Motor neuron (in vitro differentiated cells): Measurements from ENCODE around the gene ARHGEF37. TPM values are rescaled to one million over a fixed set of nuclear protein-coding genes. Genes with fewer than 3 reads are reported as not detected.
A peak's percentile ranks its signal among the peaks of the same experiment; 100 is the strongest.
"Not testable (repeated sequence)": the region's sequence is repeated elsewhere in the genome, so short reads cannot be mapped to it uniquely, and the experiment has no call there.

Source experiments
- ATAC-seq, 8 experiments: fragments of 200-7000 bp; cut with Tn5 transposase; replicated peaks in 6 of 8; 2 replicates each; pipeline ENCODE4 v1.8.0; 2021; ENCODE audit warnings: mild to moderate bottlenecking in 8 of 8, moderate library complexity in 8 of 8
- H3K27ac ChIP-seq, 2 donors: fragments of 250-450 bp; sonication (Bioruptor Pico); 2 replicates each; pipeline ENCODE4 v1.9.0; 2021; ENCODE audit warnings: antibody characterized with exemption in 2 of 2, mild to moderate bottlenecking in 2 of 2, moderate library complexity in 1 of 2
- H3K4me1 ChIP-seq, 2 donors: fragments of 250-450 bp; sonication (Bioruptor Pico); replicated peaks in 1 of 2; 2 replicates each; pipeline ENCODE4 v1.6.1; 2021; ENCODE audit warnings: antibody characterized with exemption in 2 of 2, mild to moderate bottlenecking in 2 of 2, moderate library complexity in 1 of 2
- H3K4me3 ChIP-seq, 5 donors: fragments of 250-450 bp; sonication (Bioruptor Pico); 2 replicates each; pipeline ENCODE4 v1.9.0; 2021; ENCODE audit warnings: antibody characterized with exemption in 5 of 5, mild to moderate bottlenecking in 5 of 5, moderate library complexity in 4 of 5
- WGBS, 10 experiments: fragments of 450-650 bp; shearing (Covaris generic); methylation state at CpG; one replicate each; pipeline ENCODE4 v1.0.0; 2022; 5-methylcytosine and 5-hydroxymethylcytosine counted together
- in situ Hi-C, 9 experiments: fragments of 400-800 bp; cut with MboI; loops; one replicate each; pipeline ENCODE4 v1.15.0; 2021; ENCODE audit warnings: low sequenced_read_pairs in 9 of 9, low pct_unique_long_range_greater_than_20kb in 2 of 9; ENCODE audit not compliant: unreplicated experiment in 9 of 9
- total RNA-seq, 8 experiments: library from RNA; unstranded; fragments of 300-600 nt; gene quantifications; 2 replicates each; pipeline versions ENCODE4 v1.2.3 to v1.2.4, GENCODE V29; 2022

ARHGEF37 gene
- total RNA-seq, 8 experiments from 2014 or later, result 0.42 to 11.5 (median 1.4) TPM

DNA sequence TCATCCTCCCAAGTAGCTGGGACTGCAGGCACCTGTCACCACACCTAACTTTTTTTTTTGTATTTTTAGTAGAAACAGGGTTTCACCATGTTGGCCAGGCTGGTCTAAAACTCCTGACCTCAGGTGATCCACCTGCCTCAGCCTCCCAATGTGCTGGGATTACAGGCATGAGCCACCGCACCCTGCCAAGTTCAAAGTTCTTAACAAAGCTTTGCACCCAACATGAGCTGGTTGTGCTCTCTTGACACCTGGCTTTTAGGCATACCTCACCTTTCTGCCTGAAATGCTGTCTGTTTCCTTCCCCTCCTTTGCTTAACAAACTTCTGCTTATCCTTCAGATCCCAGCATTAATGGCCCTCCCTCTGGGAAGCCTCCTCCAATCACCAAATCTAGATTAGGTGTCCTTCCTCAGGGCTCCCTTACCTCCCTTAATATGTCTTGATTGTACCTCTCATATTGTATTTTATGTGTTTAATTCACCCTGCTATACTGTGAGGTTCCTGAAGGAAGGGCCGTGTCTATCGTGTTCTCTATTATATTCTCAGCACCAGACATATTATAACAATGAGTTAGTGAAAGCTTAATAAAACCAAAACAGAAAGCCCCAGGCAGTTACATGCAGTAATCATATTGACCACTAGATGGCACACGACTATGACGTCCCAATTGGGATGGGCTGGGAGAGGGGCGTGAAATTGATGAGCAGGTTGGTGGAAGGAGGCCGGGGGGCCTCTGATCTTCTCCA lies 86.0 kb downstream of the ARHGEF37 start:
- Histone ChIP-seq H3K27ac (no peak overlapping the region), H3K4me3 (no peak overlapping the region), H3K4me1 (no peaks in the 10 kb centered on the region)
- 0 to 62% (median 39%) methylated on average over 2 to 6 of the region's 7 CpGs; no CpG with 5 or more reads in 1 of the 10 experiments for WGBS, 10 experiments
- ATAC-seq, result peak in 3 of 8 experiments; percentile 42 to 57 (median 54)
- in situ Hi-C loops, result loop anchor here in 2 of 9 experiments (10.0 kb wide), 2 partner anchors 158 to 168 kb away; no protein-coding TSS in a partner anchor

DNA sequence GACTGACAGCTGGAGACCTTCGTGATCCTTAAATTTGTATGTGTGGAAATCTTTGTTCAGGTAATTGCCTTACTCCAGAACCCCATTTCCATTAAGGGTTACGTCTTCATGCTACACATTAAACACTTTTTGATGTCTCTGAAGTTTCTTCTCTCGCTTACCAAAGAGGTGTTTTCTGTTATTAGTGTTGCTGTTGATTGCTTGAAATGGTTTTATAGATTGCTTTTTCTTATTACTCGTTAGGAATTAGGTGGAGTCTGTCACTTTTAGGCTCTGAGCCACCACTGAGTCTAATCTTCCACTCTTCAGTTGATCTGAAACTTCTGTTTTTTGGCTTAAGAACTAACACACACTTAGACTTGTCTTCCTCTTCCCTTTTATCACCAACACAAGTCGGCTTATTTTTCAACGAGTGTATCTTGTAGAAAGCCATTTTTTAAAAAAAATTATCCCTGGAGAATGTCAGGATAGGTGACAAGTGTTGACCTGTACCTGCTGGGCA lies 86.6 kb downstream of the ARHGEF37 start:
- ATAC-seq, result no peak
- WGBS, 10 experiments, result 3 to 69% (median 37%) methylated on average over 3 to 6 of the region's 6 CpGs

DNA sequence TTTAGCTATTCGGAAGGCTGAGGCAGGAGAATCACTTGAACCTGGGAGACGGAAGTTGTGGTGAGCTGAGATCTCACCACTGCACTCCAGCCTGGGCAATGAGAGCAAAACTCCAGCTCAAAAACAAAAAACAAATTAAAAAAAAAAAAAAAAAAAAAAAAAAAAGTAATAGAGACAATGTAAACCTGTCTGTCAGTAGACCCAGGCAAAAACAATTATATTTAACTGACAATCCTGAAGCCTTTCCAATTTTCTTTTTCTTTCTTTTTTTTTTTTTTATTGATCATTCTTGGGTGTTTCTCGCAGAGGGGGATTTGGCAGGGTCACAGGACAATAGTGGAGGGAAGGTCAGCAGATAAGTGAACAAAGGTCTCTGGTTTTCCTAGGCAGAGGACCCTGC lies 88.0 kb downstream of the ARHGEF37 start:
- in situ Hi-C loops, result loop anchor here in 2 of 9 experiments (10.0 kb wide), 2 partner anchors 156 to 166 kb away; no protein-coding TSS in a partner anchor
- not testable (repeated sequence) for H3K4me1 ChIP-seq, ATAC-seq, H3K27ac ChIP-seq, H3K4me3 ChIP-seq
- WGBS, 10 experiments, result no CpG with 5 or more reads among the region's 3 CpGs

More for the DNA sequence above, 86.6 kb downstream of the ARHGEF37 start:
- in situ Hi-C loops, result loop anchor here in 2 of 9 experiments (10.0 kb wide), 2 partner anchors 157 to 167 kb away; no protein-coding TSS in a partner anchor
- H3K4me3 ChIP-seq, result no peak overlapping the region
- H3K4me1 ChIP-seq, result no peaks in the 10 kb centered on the region
- H3K27ac ChIP-seq, result no peak overlapping the region

DNA sequence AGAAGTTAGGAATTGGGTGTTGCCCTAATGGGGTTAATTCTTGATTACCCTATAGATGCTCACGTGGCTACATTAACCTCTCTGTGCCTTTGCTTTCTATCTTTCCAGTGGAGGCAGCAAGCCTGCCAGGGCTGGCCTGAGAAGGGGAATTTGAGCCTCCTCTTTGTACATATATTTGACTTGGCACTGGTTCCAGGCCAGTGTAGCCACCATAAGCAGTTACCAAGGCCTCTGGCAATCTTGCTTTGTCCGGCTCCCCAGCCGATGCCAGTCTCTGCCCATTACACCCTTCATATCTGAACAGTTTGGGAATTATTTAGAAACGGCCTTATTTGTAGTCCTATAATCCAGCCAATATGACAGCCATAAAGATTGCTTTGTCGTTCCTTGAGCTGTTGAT lies 90.2 kb downstream of the ARHGEF37 start:
- ATAC-seq, result no peak
- no peak overlapping the region for H3K27ac ChIP-seq
- no peaks in the 10 kb centered on the region for H3K4me1 ChIP-seq
- in situ Hi-C loops, result no loop called here
- H3K4me3 ChIP-seq, result no peak overlapping the region
- 20 to 89% (median 65%) methylated on average over 1 to 5 of the region's 5 CpGs; no CpG with 5 or more reads in 2 of the 10 experiments for WGBS, 10 experiments

DNA sequence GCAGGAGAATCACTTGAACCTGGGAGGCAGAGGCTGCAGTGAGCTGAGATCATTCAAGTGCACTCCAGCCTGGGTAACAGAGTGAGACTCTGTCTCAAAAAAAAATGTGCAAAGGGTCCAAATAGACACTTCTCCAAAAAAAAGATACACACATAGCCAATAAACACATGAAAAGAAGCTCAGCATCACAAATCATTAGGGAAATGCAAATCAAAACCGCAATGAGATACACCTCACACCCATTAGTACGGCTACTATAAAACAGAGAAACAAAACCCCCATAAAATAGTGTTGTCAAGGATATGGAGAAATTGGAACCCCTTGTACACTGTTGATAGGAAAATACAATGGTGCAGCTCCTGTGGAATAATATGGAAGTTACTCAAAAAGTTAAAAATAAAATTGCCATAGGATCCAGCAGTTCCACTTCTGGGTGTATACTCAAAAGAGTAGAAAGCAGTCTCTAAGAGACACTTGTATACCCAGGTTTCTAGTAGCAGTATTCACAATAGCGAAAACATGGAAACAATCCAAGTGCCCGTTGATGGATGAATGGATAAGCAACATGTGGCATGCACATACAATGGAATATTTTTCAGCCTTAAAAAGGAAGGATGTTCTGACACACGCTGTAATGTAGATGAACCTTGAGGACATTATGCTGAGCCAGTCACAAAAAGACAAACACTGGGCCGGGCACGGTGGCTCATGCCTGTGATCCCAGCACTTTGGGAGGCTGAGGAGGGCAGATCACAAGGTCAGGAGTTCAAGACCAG lies 91.6 kb downstream of the ARHGEF37 start:
- ATAC-seq, result peak in 2 of 8 experiments; percentile 27 to 77
- WGBS, 10 experiments, result 18 to 100% (median 83%) methylated on average over 1 to 6 of the region's 7 CpGs; no CpG with 5 or more reads in 1 of the 10 experiments
- Histone ChIP-seq H3K27ac (no peak overlapping the region), H3K4me3 (no peak overlapping the region), H3K4me1 (no peaks in the 10 kb centered on the region)
- in situ Hi-C loops, result no loop called here

DNA sequence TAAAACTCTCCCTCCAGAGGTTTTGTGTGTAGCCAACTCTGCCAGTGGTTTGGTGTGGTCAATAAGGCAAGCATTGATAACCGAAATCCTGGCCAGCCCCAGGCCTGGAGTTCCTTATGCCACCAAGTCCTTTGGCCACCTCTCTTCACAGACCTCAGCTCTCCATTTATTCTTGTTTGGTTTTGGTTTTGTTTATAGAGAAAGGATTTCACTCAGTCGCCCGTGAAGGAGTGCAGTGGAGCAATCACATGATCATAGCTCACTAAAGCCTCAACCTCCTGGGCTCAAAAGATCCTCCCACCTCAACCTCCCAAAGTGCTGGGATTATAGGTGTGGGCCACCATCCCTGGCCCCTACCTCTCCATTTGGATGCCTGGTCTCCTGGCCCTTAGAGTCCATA lies 93.4 kb downstream of the ARHGEF37 start:
- Histone ChIP-seq H3K4me3 (no peak overlapping the region), H3K27ac (no peak overlapping the region), H3K4me1 (no peaks in the 10 kb centered on the region)
- 50 to 92% (median 75%) methylated on average over 2 of the region's 3 CpGs; no CpG with 5 or more reads in 7 of the 10 experiments for WGBS, 10 experiments
- in situ Hi-C loops, result no loop called here
- no peak for ATAC-seq

DNA sequence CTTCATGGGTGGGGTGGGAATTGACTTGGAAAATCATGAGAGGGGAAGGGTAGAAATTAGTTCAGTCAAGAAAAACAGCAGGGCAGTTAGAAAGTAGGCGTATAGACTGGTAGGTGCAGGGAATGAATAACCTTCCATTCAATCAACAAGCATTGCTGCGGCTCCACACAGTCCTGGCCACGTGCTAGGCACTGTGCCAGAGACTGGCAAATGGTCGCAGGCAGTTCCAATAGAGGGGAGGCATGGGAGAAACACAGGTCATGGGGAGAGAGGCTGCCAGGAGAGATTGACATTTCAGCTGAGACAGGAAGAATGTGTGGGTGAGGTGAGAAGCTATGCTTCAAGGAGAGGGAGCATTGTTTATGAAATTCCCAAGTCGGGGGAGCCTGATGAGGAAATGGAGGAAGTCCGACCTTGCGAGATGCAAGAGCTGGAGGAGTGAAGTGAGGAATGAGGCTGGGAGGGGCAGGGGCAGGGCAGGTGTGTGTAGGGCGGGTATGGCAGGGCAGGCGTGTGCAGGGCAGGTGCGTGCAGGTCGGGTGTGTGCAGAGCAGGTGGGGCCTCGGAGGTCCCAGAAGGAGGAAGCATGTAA lies 94.4 kb downstream of the ARHGEF37 start:
- H3K4me3 ChIP-seq, result no peak overlapping the region
- H3K27ac ChIP-seq, result no peak overlapping the region
- in situ Hi-C loops, result no loop called here
- WGBS, 10 experiments, result 33 to 83% (median 64%) methylated on average over 1 to 8 of the region's 12 CpGs; no CpG with 5 or more reads in 4 of the 10 experiments
- ATAC-seq, result no peak
- no peaks in the 10 kb centered on the region for H3K4me1 ChIP-seq

DNA sequence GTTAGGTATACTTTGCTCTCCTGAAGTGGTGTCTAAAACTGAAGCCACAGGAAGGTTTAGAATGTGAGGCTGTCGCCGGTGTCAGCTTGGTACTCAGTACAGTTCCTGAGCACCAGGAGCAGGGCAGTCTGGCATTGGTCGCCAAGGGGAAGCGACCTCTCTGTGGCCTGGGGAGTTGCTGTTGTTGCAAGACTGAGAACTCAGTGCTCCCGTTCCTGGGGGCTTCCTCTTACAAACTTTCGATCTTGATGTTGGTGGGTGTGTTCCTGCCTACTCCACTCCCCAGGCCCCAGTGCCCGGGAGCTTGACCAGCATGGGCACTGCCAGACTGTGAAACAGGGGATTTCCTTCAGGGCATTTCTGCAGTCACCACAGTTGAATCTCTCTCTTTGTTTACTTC lies 96.4 kb downstream of the ARHGEF37 start:
- no peak overlapping the region for H3K27ac ChIP-seq
- in situ Hi-C loops, result no loop called here
- 0 to 100% (median 74%) methylated on average over 1 to 5 of the region's 7 CpGs; no CpG with 5 or more reads in 5 of the 10 experiments for WGBS, 10 experiments
- H3K4me1 ChIP-seq, result no peaks in the 10 kb centered on the region
- no peak for ATAC-seq
- no peak overlapping the region for H3K4me3 ChIP-seq

DNA sequence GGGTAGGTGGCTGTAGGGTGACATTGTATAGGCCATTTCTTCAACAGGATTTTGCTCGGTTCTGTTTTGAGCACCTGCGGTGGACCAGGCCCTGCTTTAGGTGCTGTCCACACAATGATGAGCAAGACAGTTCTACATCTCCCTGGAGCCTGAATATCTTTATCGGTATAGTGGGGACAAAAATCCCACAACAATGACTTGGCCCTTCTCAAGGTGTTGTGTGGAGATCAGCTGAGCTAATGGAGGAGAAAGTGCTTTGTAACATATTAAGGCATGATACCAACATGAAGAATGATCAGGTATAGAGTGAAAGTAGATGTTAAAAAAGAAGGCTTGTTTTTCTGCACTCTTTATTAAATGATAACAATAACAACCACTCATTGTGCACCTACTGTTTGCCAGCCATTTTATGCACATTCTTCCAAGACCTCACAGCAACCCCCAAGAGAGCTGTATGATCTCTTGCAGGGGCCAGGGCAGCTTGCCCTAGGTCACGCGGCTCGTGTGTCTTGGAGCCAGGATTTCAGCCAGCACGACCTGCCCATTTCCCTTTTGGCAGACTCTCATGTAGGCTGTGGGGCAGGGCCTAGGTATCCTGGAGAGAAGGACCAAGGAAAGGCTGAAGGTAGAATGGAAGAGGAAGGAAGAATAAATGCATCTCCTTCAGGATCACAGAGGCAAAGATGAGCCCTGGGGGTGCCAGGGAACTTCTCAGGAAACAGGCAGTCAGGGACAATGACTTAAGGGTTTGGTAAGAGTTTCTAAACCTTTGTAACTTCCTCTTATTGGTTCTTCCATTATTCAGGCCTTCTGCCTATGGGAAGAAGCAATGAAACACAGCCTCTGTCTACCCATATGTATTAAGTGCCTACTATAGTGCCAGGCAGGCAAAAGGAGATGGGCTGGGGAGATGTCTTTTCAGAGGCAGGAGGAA lies 98.8 kb downstream of the ARHGEF37 start:
- 0 to 100% (median 75%) methylated on average over 2 to 6 of the region's 7 CpGs; no CpG with 5 or more reads in 2 of the 10 experiments for whole genome bisulfite sequencing, 10 experiments
- in situ Hi-C loops, result no loop called here
- Histone ChIP-seq H3K4me1 (no peaks in the 10 kb centered on the region), H3K27ac (no peak overlapping the region), H3K4me3 (no peak overlapping the region)
- no peak for ATAC-seq

DNA sequence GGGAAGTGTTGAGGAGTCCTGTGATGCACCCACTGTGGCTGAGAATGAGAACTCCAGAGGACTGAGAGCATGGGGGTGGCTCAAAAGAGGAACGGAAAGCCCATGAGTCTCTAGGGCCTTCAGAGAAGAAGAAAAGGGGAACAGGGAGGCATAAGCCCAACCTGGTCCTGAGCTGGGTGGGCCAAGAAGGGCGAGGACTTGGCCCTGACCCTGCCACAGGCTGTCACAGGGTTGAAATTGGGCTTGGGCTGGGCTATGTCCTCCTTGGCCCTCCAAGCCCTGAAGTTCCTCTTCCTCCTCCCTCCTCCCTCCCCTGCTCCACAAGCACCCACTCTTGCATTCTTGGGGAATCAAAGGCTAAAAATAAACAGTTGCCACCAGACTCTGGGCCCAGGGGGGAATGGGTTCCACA lies 99.5 kb downstream of the ARHGEF37 start:
- no peak for ATAC-seq
- no peak overlapping the region for H3K4me3 ChIP-seq
- in situ Hi-C loops, result no loop called here
- H3K4me1 ChIP-seq, result no peaks in the 10 kb centered on the region
- no peak overlapping the region for H3K27ac ChIP-seq
- 0 to 100% (median 86%) methylated on average over 1 of the region's 2 CpGs; no CpG with 5 or more reads in 5 of the 10 experiments for whole genome bisulfite sequencing, 10 experiments

DNA sequence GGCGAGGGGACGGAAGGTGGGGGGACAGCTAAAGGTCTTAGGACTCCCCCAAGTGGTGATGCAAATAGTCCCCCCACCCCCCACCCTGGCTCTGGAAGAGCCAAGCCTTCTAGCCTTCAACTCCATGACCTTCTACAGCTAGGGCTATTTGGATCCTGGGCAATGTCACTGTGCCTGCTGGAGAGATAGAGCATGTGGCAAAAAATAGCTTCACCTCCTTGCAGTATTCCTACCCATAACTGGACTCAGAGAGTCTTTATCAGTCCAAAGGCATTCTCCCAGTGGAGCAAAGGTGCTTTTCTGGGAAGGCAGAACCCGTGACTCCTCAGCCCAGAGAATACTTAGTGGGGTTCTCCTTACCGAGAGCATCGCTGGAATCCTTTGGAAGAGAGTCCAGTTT lies 100.0 kb downstream of the ARHGEF37 start:
- 80 to 100% (median 100%) methylated on average over 1 to 3 of the region's 5 CpGs; no CpG with 5 or more reads in 5 of the 10 experiments for WGBS, 10 experiments
- Histone ChIP-seq H3K4me3 (no peak overlapping the region), H3K4me1 (no peaks in the 10 kb centered on the region), H3K27ac (no peak overlapping the region)
- no peak for ATAC-seq
- in situ Hi-C loops, result no loop called here

DNA sequence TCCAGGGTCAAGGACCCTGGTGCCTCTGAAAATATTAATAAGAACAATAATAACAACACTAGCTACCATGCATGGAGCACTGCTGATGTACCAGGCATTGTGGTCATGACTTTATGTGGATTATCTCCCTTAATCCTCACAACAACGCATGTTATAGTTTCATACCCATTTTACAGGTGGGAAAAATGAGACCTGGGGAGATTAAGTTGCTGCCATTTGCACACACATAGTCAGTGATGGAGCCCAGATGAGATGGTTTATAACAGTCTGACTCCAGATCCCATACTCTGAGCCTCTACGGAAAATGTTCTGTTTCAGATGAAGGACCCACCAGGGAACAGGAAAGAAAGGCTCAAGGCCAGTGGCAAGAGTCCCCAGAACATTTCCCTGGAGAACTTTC lies 100.6 kb downstream of the ARHGEF37 start:
- Histone ChIP-seq H3K4me1 (no peaks in the 10 kb centered on the region), H3K27ac (no peak overlapping the region), H3K4me3 (no peak overlapping the region)
- in situ Hi-C loops, result no loop called here
- 83 to 100% (median 100%) methylated on average over 1 to 2 of the region's 2 CpGs; no CpG with 5 or more reads in 3 of the 10 experiments for WGBS, 10 experiments
- no peak for ATAC-seq
